Endothelial cell (in vitro differentiated cells): ENCODE measurements around the gene EMD. TPM values are rescaled to one million over a fixed set of nuclear protein-coding genes. Genes with fewer than 3 reads are reported as not detected.

ENCODE experiments used
- DNase-seq: peaks from one replicate; pipeline ENCODE4 v3.0.0; 2021; ENCODE audit warnings: low spot score
- H3K27ac Mint-ChIP-seq: one replicate; pipeline ENCODE4 v1.8.0; 2021; ENCODE audit warnings: mixed read lengths, inconsistent platforms; ENCODE audit not compliant: unreplicated experiment
- H3K27me3 Mint-ChIP-seq: one replicate; pipeline ENCODE4 v1.8.0; 2021; ENCODE audit warnings: mild to moderate bottlenecking, moderate library complexity, mixed read lengths, inconsistent platforms; ENCODE audit not compliant: unreplicated experiment
- H3K36me3 Mint-ChIP-seq: one replicate; pipeline ENCODE4 v1.8.0; 2021; ENCODE audit warnings: mild to moderate bottlenecking, low read depth, mixed read lengths, inconsistent platforms; ENCODE audit not compliant: unreplicated experiment
- H3K4me1 Mint-ChIP-seq: one replicate; pipeline ENCODE4 v1.8.0; 2021; ENCODE audit warnings: mild to moderate bottlenecking, mixed read lengths, inconsistent platforms; ENCODE audit not compliant: unreplicated experiment
- H3K4me3 Mint-ChIP-seq: one replicate; pipeline ENCODE4 v1.8.0; 2021; ENCODE audit warnings: mild to moderate bottlenecking, mixed read lengths, inconsistent platforms; ENCODE audit not compliant: unreplicated experiment
- H3K9me3 Mint-ChIP-seq: one replicate; pipeline ENCODE4 v1.8.0; 2021; ENCODE audit warnings: mixed read lengths, inconsistent platforms; ENCODE audit not compliant: unreplicated experiment
- total RNA-seq: library from RNA; stranded (reverse); fragmentation: NEBNext Ultra II Directional; extraction: Animal tissue kit (Norgen Biotek cat#: 25700); gene quantifications from one replicate; pipeline ENCODE4 v1.2.1, GENCODE V29; 2021; ENCODE audit not compliant: unreplicated experiment
- TF ChIP-seq, protein P1 (sequence below): fragments of 200-600 bp; sonication (generic); IDR thresholded peaks from one replicate; pipeline ENCODE4 v1.5.0; 2021; ENCODE audit warnings: antibody characterized with exemption; ENCODE audit not compliant: unreplicated experiment

Gene EMD
- total RNA-seq, 1 donor from 2014 or later, result 44.7 TPM

DNA sequence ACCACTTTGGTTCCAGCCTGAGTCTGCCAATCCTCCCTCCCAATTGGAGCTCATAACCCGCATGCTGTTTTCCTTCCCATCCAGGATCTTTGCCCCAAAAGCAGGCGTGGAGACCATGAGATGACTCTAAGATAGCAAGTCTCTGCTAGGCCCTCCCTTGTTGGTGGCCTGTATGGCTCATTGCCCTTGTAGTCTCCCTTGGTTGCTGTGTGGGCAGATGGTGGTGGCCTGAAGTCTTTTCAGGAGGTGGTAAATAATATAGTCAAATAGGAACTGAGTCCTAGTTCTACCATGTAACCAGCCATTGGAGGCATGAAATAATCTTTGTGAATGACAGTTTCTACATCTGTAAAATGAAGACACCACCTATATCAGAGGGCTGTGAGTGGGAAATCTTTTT is 50.6 kb downstream of the EMD start:
- DNase-seq, result no peak
- Mint-ChIP-seq H3K27me3 (peaks cover 7% of the 10 kb centered on the region), H3K4me1 (peaks cover 19% of the 10 kb centered on the region), H3K4me3 (peak overlapping the region; percentile 83), H3K9me3 (no peaks in the 10 kb centered on the region), H3K36me3 (peaks cover 9% of the 10 kb centered on the region), H3K27ac (no peak overlapping the region)
- TF ChIP-seq, protein P1, sequence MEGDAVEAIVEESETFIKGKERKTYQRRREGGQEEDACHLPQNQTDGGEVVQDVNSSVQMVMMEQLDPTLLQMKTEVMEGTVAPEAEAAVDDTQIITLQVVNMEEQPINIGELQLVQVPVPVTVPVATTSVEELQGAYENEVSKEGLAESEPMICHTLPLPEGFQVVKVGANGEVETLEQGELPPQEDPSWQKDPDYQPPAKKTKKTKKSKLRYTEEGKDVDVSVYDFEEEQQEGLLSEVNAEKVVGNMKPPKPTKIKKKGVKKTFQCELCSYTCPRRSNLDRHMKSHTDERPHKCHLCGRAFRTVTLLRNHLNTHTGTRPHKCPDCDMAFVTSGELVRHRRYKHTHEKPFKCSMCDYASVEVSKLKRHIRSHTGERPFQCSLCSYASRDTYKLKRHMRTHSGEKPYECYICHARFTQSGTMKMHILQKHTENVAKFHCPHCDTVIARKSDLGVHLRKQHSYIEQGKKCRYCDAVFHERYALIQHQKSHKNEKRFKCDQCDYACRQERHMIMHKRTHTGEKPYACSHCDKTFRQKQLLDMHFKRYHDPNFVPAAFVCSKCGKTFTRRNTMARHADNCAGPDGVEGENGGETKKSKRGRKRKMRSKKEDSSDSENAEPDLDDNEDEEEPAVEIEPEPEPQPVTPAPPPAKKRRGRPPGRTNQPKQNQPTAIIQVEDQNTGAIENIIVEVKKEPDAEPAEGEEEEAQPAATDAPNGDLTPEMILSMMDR, result no peak

- Mint-ChIP-seq H3K27ac (peak overlapping the region; percentile 91), H3K9me3 (no peaks in the 10 kb centered on the region)
Measured at GRCh38 chrX:154430479-154430878, 51.4 kb downstream of the EMD start.

DNA sequence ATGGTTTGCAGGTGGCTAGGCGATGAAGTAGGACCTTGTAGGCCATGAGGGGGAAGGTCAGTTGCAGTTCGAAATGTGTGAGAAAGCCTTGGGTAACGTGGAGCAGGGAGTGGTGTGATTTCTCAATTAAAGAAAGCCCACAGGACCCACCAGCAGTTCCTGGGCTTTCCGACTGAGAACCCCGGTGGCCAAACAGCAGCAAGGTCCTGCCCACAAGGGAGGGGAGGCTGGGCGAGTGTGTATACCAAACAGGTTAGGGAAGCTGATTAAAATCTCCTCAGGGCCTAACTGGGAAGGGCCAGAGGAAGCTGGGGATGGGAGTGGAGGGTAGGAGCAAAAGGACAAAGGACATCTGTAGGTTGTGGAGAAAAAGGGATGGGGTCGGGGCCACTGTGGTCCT is 51.8 kb downstream of the EMD start:
- Mint-ChIP-seq H3K27ac (peak overlapping the region; percentile 91), H3K9me3 (no peaks in the 10 kb centered on the region), H3K4me1 (peaks cover 19% of the 10 kb centered on the region)

More at GRCh38 chrX:154430479-154430878, 51.4 kb downstream of the EMD start:
- DNase-seq, result no peak
- Mint-ChIP-seq H3K36me3 (peaks cover 9% of the 10 kb centered on the region), H3K4me1 (peaks cover 18% of the 10 kb centered on the region), H3K27me3 (peaks cover 7% of the 10 kb centered on the region), H3K4me3 (peak overlapping the region; percentile 81)
- TF ChIP-seq, protein P1, result no peak

More for the DNA sequence above, 51.8 kb downstream of the EMD start:
- Mint-ChIP-seq H3K36me3 (peaks cover 9% of the 10 kb centered on the region), H3K4me3 (peak overlapping the region; percentile 81), H3K27me3 (peaks cover 7% of the 10 kb centered on the region)
- DNase-seq, result no peak
- TF ChIP-seq, protein P1, result no peak

Other genes starting within 250 kb of the EMD start
- not detected for gene OPN1LW, start 235.1 kb upstream of the EMD start, total RNA-seq
- not detected for gene OPN1MW, start 196.7 kb upstream of the EMD start, total RNA-seq
- not detected for gene OPN1MW2, start 159.5 kb upstream of the EMD start, total RNA-seq
- not detected for gene OPN1MW3, start 121.7 kb upstream of the EMD start, total RNA-seq
- not detected for gene TEX28, start 84.2 kb upstream of the EMD start, total RNA-seq
- 7.1 TPM for gene TKTL1, start 83.5 kb upstream of the EMD start, total RNA-seq
- gene FLNA, start 4.7 kb upstream of the EMD start, total RNA-seq, result 1,022 TPM
- 3,704 TPM for gene RPL10, start 19.1 kb downstream of the EMD start, total RNA-seq
- gene DNASE1L1, start 30.0 kb downstream of the EMD start, total RNA-seq, result 38.6 TPM
- gene TAFAZZIN, start 32.2 kb downstream of the EMD start, total RNA-seq, result 56.4 TPM
- gene ATP6AP1, start 49.4 kb downstream of the EMD start, total RNA-seq, result 100 TPM
- 157 TPM for gene GDI1, start 57.9 kb downstream of the EMD start, total RNA-seq
- gene FAM50A, start 64.8 kb downstream of the EMD start, total RNA-seq, result 77.0 TPM
- gene PLXNA3, start 79.0 kb downstream of the EMD start, total RNA-seq, result 54.5 TPM
- 18.4 TPM for gene LAGE3, start 100.0 kb downstream of the EMD start, total RNA-seq
- 16.8 TPM for gene UBL4A, start 107.3 kb downstream of the EMD start, total RNA-seq
- 13.9 TPM for gene SLC10A3, start 111.3 kb downstream of the EMD start, total RNA-seq
- gene FAM3A, start 136.9 kb downstream of the EMD start, total RNA-seq, result 29.6 TPM
- gene G6PD, start 167.6 kb downstream of the EMD start, total RNA-seq, result 46.4 TPM
- 23.0 TPM for gene IKBKG, start 168.3 kb downstream of the EMD start, total RNA-seq
- gene CTAG1A, start 205.8 kb downstream of the EMD start, total RNA-seq, result not detected
- gene CTAG1B, start 240.0 kb downstream of the EMD start, total RNA-seq, result not detected